HepG2 (cell line): ENCODE measurements around the gene KATNAL2. TPM values are rescaled to one million over a fixed set of nuclear protein-coding genes. Genes with fewer than 3 reads are reported as not detected.

Experiments
- ATRX ChIP-seq: sonication (generic); formaldehyde crosslinking; IDR thresholded peaks from 2 replicates; pipeline ENCODE4 v1.4.0; 2020; ENCODE audit warnings: missing genetic modification reagents, borderline replicate concordance
- HHEX ChIP-seq: IDR thresholded peaks from 2 replicates; pipeline ENCODE4 v1.6.1; 2016; ENCODE audit warnings: control low read depth
- MEIS1 ChIP-seq: sonication (generic); formaldehyde crosslinking; IDR thresholded peaks from 2 replicates; pipeline ENCODE4 v1.9.0; 2021; ENCODE audit warnings: mild to moderate bottlenecking, missing genetic modification reagents, moderate library complexity, borderline replicate concordance
- REL ChIP-seq: sonication (generic); formaldehyde crosslinking; conservative IDR thresholded peaks from 2 replicates; pipeline ENCODE4 v1.8.0; 2022; ENCODE audit warnings: mild to moderate bottlenecking, missing genetic modification reagents, moderate library complexity
- SRSF4 ChIP-seq: fragments of 200-400 bp; formaldehyde crosslinking; IDR thresholded peaks from one replicate; pipeline ENCODE4 v1.6.1; 2018; ENCODE audit warnings: mild to moderate bottlenecking, low read depth, low read length, moderate library complexity; ENCODE audit not compliant: poor library complexity, severe bottlenecking
- ZBTB8A ChIP-seq: sonication (generic); formaldehyde crosslinking; IDR thresholded peaks from 2 replicates; pipeline ENCODE4 v1.4.0; 2020; ENCODE audit warnings: mild to moderate bottlenecking, low read depth, missing genetic modification reagents, borderline replicate concordance
- ZNF350 ChIP-seq: sonication (generic); formaldehyde crosslinking; IDR thresholded peaks from 2 replicates; pipeline ENCODE4 v1.4.0; 2020; ENCODE audit warnings: mild to moderate bottlenecking, low read depth, missing genetic modification reagents, borderline replicate concordance
- ZNF460 ChIP-seq: sonication (generic); formaldehyde crosslinking; IDR thresholded peaks from 2 replicates; pipeline ENCODE4 v1.5.1; 2020; ENCODE audit warnings: missing genetic modification reagents, mild to moderate bottlenecking, borderline replicate concordance
- polyA plus RNA-seq, 8 experiments: library from polyadenylated mRNA; depleted of rRNA in 3 of 8; stranded (reverse) in 7 of 8; unstranded in 1 of 8; fragments of >200 nt; fragmentation: Illumina TruSeq in 4 of 8; extraction: Trizol in 4 of 8; gene quantifications; 2 replicates each; pipeline versions ENCODE4 v1.2.1 to v1.2.3, GENCODE V29; 2011 to 2016; ENCODE audit warnings: low read depth in 4 of 8, missing spikeins in 1 of 8, mixed read lengths in 1 of 8; ENCODE audit not compliant: insufficient read depth in 1 of 8
- total RNA-seq, 5 experiments: library from RNA; depleted of rRNA; stranded (reverse); fragments of >200 nt; fragmentation: Illumina TruSeq; extraction: Trizol; gene quantifications; 2 replicates each; pipeline ENCODE4 v1.2.3, GENCODE V29; 2016; ENCODE audit warnings: low read depth in 1 of 5
- TF ChIP-seq, protein P1 (sequence below): sonication (generic); formaldehyde crosslinking; IDR thresholded peaks from 2 replicates; pipeline ENCODE4 v1.4.0; 2020; ENCODE audit warnings: mild to moderate bottlenecking, low read depth, missing genetic modification reagents
- TF ChIP-seq, protein P2 (sequence below): sonication (generic); formaldehyde crosslinking; IDR thresholded peaks from 2 replicates; pipeline ENCODE4 v1.5.1; 2020; ENCODE audit warnings: mild to moderate bottlenecking, missing genetic modification reagents, moderate library complexity
- TF ChIP-seq, protein P3 (sequence below): sonication (generic); formaldehyde crosslinking; IDR thresholded peaks from 2 replicates; pipeline ENCODE4 v1.5.1; 2020; ENCODE audit warnings: mild to moderate bottlenecking, missing genetic modification reagents, borderline replicate concordance
- TF ChIP-seq, protein P4 (sequence below): sonication (generic); formaldehyde crosslinking; IDR thresholded peaks from 2 replicates; pipeline ENCODE4 v1.5.1; 2020; ENCODE audit warnings: mild to moderate bottlenecking, missing genetic modification reagents, borderline replicate concordance
- TF ChIP-seq, protein P5 (sequence below): sonication (generic); formaldehyde crosslinking; IDR thresholded peaks from 2 replicates; pipeline ENCODE4 v1.5.0; 2020; ENCODE audit warnings: missing genetic modification reagents, mild to moderate bottlenecking, borderline replicate concordance

KATNAL2 gene
- total and polyA plus RNA-seq, 2 of the 13 experiments (the other 11 are each of a cell fraction or from before 2014, with no cell fraction given): not detected

DNA sequence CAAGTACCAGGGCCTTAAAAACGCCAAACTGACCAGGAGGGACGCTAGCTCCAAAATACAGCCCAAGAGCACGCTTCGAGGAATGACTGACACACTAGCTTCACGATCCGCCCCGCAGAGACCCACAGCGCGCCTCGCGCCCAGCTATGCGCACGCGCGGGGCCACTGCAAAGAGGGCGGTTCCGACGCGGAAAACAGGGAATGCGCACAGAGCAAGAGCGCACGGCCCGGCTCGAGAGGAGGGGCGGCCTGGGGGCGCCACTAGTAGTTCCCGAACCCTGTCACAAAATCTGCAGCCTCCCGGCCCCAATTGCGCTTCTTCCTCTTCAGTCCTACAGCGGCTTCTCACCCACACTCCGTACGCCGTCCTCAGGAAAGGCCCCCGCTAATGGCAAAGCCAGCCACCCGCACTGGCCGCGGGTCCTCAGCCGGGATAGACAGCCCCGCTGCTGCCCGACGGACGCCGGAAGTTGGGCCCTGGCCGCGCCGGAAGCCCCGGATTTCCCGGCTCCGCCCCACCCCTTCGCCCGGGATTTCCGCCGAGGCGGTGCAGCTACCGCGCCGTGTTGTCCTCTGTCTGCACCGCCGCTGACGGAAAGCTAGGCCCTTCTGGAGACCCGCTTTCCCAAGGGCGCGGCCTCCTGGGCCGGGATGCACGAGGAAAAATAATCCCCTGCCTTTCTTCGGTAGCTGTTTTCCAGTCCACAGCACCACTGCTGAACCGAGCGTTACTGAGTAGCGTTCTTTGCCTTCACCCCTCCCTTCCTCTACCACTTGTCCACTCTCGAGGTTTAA is 232.8 kb downstream of the KATNAL2 start, which contains the start of gene HDHD2 (continued):
- TF ChIP-seq, protein P1, sequence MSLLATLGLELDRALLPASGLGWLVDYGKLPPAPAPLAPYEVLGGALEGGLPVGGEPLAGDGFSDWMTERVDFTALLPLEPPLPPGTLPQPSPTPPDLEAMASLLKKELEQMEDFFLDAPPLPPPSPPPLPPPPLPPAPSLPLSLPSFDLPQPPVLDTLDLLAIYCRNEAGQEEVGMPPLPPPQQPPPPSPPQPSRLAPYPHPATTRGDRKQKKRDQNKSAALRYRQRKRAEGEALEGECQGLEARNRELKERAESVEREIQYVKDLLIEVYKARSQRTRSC: peak; percentile 30; the same call in 1 of the 2 replicates
- peak; percentile 85; the same call in 1 of the 2 replicates for TF ChIP-seq ZNF350 (CRISPR knock-in tag)
- TF ChIP-seq HHEX: no peak
- no peak for TF ChIP-seq ATRX (CRISPR knock-in tag)
- TF ChIP-seq, protein P2, sequence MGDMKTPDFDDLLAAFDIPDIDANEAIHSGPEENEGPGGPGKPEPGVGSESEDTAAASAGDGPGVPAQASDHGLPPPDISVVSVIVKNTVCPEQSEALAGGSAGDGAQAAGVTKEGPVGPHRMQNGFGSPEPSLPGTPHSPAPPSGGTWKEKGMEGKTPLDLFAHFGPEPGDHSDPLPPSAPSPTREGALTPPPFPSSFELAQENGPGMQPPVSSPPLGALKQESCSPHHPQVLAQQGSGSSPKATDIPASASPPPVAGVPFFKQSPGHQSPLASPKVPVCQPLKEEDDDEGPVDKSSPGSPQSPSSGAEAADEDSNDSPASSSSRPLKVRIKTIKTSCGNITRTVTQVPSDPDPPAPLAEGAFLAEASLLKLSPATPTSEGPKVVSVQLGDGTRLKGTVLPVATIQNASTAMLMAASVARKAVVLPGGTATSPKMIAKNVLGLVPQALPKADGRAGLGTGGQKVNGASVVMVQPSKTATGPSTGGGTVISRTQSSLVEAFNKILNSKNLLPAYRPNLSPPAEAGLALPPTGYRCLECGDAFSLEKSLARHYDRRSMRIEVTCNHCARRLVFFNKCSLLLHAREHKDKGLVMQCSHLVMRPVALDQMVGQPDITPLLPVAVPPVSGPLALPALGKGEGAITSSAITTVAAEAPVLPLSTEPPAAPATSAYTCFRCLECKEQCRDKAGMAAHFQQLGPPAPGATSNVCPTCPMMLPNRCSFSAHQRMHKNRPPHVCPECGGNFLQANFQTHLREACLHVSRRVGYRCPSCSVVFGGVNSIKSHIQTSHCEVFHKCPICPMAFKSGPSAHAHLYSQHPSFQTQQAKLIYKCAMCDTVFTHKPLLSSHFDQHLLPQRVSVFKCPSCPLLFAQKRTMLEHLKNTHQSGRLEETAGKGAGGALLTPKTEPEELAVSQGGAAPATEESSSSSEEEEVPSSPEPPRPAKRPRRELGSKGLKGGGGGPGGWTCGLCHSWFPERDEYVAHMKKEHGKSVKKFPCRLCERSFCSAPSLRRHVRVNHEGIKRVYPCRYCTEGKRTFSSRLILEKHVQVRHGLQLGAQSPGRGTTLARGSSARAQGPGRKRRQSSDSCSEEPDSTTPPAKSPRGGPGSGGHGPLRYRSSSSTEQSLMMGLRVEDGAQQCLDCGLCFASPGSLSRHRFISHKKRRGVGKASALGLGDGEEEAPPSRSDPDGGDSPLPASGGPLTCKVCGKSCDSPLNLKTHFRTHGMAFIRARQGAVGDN: peak; percentile 97
- no peak for TF ChIP-seq REL (CRISPR knock-in tag)
- TF ChIP-seq SRSF4: no peak
- TF ChIP-seq, protein P3, sequence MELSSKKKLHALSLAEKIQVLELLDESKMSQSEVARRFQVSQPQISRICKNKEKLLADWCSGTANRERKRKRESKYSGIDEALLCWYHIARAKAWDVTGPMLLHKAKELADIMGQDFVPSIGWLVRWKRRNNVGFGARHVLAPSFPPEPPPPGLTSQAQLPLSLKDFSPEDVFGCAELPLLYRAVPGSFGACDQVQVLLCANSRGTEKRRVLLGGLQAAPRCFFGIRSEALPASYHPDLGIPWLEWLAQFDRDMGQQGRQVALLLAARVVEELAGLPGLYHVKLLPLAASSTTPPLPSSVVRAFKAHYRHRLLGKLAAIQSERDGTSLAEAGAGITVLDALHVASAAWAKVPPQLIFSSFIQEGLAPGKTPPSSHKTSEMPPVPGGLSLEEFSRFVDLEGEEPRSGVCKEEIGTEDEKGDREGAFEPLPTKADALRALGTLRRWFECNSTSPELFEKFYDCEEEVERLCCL (CRISPR knock-in tag): no peak
- no peak; the same call in 1 of the 2 replicates for TF ChIP-seq ZNF460 (CRISPR knock-in tag)
- TF ChIP-seq, protein P4, sequence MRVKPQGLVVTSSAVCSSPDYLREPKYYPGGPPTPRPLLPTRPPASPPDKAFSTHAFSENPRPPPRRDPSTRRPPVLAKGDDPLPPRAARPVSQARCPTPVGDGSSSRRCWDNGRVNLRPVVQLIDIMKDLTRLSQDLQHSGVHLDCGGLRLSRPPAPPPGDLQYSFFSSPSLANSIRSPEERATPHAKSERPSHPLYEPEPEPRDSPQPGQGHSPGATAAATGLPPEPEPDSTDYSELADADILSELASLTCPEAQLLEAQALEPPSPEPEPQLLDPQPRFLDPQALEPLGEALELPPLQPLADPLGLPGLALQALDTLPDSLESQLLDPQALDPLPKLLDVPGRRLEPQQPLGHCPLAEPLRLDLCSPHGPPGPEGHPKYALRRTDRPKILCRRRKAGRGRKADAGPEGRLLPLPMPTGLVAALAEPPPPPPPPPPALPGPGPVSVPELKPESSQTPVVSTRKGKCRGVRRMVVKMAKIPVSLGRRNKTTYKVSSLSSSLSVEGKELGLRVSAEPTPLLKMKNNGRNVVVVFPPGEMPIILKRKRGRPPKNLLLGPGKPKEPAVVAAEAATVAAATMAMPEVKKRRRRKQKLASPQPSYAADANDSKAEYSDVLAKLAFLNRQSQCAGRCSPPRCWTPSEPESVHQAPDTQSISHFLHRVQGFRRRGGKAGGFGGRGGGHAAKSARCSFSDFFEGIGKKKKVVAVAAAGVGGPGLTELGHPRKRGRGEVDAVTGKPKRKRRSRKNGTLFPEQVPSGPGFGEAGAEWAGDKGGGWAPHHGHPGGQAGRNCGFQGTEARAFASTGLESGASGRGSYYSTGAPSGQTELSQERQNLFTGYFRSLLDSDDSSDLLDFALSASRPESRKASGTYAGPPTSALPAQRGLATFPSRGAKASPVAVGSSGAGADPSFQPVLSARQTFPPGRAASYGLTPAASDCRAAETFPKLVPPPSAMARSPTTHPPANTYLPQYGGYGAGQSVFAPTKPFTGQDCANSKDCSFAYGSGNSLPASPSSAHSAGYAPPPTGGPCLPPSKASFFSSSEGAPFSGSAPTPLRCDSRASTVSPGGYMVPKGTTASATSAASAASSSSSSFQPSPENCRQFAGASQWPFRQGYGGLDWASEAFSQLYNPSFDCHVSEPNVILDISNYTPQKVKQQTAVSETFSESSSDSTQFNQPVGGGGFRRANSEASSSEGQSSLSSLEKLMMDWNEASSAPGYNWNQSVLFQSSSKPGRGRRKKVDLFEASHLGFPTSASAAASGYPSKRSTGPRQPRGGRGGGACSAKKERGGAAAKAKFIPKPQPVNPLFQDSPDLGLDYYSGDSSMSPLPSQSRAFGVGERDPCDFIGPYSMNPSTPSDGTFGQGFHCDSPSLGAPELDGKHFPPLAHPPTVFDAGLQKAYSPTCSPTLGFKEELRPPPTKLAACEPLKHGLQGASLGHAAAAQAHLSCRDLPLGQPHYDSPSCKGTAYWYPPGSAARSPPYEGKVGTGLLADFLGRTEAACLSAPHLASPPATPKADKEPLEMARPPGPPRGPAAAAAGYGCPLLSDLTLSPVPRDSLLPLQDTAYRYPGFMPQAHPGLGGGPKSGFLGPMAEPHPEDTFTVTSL (CRISPR knock-in tag): no peak; the same call in 1 of the 2 replicates
- TF ChIP-seq ZBTB8A: no peak; the same call in 1 of the 2 replicates
- TF ChIP-seq, protein P5, sequence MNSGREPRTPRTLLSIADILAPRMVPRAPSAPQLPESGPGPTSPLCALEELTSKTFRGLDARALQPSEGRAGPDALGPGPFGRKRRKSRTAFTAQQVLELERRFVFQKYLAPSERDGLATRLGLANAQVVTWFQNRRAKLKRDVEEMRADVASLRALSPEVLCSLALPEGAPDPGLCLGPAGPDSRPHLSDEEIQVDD (CRISPR knock-in tag): peak; percentile 79; the same call in 1 of the 2 replicates
- TF ChIP-seq MEIS1: no peak; the same call in 1 of the 2 replicates
